Ascending aorta (tissue), 2 donors: ENCODE measurements around the gene IP6K1. TPM values are rescaled to one million over a fixed set of nuclear protein-coding genes. Genes with fewer than 3 reads are reported as not detected.

Source experiments
- DNase-seq, 2 donors: peaks; one replicate each; pipeline ENCODE4 v3.0.0-alpha.2; 2019; ENCODE audit warnings: low spot score in 2 of 2
- H3K27ac ChIP-seq, 2 donors: fragments of 200-600 bp; sonication (generic); one replicate each; pipeline ENCODE4 v1.5.1; 2016 to 2017; ENCODE audit warnings: mild to moderate bottlenecking in 1 of 2
- H3K27me3 ChIP-seq: fragments of 200-600 bp; sonication (generic); one replicate; pipeline ENCODE4 v1.5.1; 2017
- H3K36me3 ChIP-seq, 2 donors: fragments of 200-600 bp; sonication (generic); one replicate each; pipeline ENCODE4 v1.5.1; 2016
- H3K4me1 ChIP-seq, 2 donors: fragments of 200-600 bp; sonication (generic); one replicate each; pipeline ENCODE4 v1.5.1; 2016 to 2017; ENCODE audit warnings: mild to moderate bottlenecking in 1 of 2
- H3K4me3 ChIP-seq, 2 donors: fragments of 200-600 bp; sonication (generic); one replicate each; pipeline ENCODE4 v1.5.1; 2016 to 2017; ENCODE audit warnings: mild to moderate bottlenecking in 1 of 2
- H3K9me3 ChIP-seq, 2 donors: fragments of 200-600 bp; sonication (generic); one replicate each; pipeline ENCODE4 v1.5.1; 2016
- intact Hi-C: fragments of 100-400 bp; cut with DNase I; formaldehyde crosslinking; loops from one replicate; pipeline ENCODE4 v1.15.1; 2023
- total RNA-seq: library from RNA; depleted of rRNA; stranded (reverse); fragments of >200 nt; gene quantifications from one replicate; pipeline ENCODE4 v1.1.0, GENCODE V29; 2016
- TF ChIP-seq, protein P1 (sequence below), 3 experiments: fragments of 200-600 bp in 2 of 3; fragments of 450-650 bp in 1 of 3; sonication (generic) in 2 of 3; IDR thresholded peaks; one replicate each; pipeline ENCODE4 v1.5.1; 2016 to 2019; ENCODE audit warnings: antibody characterized with exemption in 3 of 3, mild to moderate bottlenecking in 1 of 3, moderate library complexity in 1 of 3

Gene IP6K1
- total RNA-seq, 1 donor from 2014 or later = 33.8 TPM

DNA sequence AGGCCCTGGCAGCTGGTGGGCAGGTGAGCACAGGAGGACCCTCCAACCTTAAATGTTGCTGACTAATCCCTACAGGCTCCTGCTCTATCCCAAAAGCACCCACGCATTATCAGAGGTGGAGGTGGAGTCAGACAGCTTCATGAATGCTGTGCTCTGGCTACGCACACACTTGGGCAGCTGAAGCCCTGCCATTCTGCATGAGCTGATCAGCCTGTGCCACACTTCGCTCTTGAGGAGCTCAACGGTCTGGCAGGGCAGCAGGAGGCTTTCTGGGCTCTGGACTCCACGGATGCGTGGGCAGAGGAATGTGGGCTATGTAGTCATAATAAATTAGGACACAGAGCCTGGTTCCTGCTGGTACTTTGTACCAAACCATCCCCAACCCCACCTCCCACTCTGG lies 103.2 kb downstream of the IP6K1 start:
- intact Hi-C loops = no loop called here

DNA sequence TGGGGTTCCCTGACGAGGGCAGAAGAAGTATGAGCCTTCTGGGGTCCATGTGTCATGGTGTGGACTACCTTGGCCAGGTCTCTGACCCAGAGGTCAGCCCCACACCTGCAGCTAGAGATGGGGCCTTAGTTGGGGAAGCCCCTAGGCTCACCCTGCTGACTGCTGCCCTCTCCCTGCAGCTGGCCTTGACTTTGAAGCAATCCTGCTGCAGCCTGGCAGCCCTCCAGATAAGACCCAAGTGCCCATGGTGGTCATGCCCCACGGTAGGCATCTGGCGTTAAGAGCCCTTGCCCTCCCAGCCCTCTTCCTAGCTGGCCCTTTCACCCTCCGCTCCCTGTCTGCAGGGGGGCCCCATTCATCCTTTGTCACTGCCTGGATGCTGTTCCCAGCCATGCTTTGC lies 104.8 kb downstream of the IP6K1 start:
- no peak for DNase-seq
- Histone ChIP-seq H3K9me3 (no peaks in the 10 kb centered on the region), H3K36me3 (peaks cover 65 to 72% of the 10 kb centered on the region in 2 donors), H3K4me1 (peaks cover 0 to 3% of the 10 kb centered on the region in 2 donors), H3K4me3 (no peak overlapping the region), H3K27me3 (no peaks in the 10 kb centered on the region), H3K27ac (no peak overlapping the region)
- intact Hi-C loops = no loop called here
- TF ChIP-seq, protein P1, sequence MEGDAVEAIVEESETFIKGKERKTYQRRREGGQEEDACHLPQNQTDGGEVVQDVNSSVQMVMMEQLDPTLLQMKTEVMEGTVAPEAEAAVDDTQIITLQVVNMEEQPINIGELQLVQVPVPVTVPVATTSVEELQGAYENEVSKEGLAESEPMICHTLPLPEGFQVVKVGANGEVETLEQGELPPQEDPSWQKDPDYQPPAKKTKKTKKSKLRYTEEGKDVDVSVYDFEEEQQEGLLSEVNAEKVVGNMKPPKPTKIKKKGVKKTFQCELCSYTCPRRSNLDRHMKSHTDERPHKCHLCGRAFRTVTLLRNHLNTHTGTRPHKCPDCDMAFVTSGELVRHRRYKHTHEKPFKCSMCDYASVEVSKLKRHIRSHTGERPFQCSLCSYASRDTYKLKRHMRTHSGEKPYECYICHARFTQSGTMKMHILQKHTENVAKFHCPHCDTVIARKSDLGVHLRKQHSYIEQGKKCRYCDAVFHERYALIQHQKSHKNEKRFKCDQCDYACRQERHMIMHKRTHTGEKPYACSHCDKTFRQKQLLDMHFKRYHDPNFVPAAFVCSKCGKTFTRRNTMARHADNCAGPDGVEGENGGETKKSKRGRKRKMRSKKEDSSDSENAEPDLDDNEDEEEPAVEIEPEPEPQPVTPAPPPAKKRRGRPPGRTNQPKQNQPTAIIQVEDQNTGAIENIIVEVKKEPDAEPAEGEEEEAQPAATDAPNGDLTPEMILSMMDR (IDR thresholded peaks at IDR 0.05) = no peak

More for the DNA sequence above, 103.2 kb downstream of the IP6K1 start:
- Histone ChIP-seq H3K27me3 (no peaks in the 10 kb centered on the region), H3K36me3 (peaks cover 51 to 55% of the 10 kb centered on the region in 2 donors), H3K9me3 (no peaks in the 10 kb centered on the region), H3K4me3 (no peak overlapping the region), H3K27ac (no peak overlapping the region), H3K4me1 (peaks cover 0 to 6% of the 10 kb centered on the region in 2 donors)
- TF ChIP-seq, protein P1 (IDR thresholded peaks at IDR 0.05) = no peak
- DNase-seq = no peak

DNA sequence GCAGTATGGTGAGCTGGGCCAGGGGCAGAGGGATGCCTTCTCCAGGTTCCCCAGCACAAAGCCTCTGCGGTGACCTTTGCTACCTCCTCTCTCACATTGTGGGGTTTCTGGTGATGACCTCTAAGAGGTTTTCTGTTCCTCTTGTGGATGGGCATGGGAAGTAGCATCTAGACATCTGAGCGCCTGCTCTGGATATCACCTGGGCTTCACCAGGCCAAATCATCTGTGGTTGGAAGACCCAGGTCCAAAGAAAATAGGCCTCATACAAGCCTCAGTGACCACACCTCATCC lies 105.2 kb downstream of the IP6K1 start:
- Histone ChIP-seq H3K36me3 (peaks cover 68 to 75% of the 10 kb centered on the region in 2 donors), H3K27me3 (no peaks in the 10 kb centered on the region), H3K27ac (no peak overlapping the region), H3K4me1 (peaks cover 0 to under 1% of the 10 kb centered on the region in 2 donors), H3K9me3 (no peaks in the 10 kb centered on the region), H3K4me3 (no peak overlapping the region)
- TF ChIP-seq, protein P1 (IDR thresholded peaks at IDR 0.05) = no peak
- intact Hi-C loops = no loop called here
- no peak for DNase-seq

DNA sequence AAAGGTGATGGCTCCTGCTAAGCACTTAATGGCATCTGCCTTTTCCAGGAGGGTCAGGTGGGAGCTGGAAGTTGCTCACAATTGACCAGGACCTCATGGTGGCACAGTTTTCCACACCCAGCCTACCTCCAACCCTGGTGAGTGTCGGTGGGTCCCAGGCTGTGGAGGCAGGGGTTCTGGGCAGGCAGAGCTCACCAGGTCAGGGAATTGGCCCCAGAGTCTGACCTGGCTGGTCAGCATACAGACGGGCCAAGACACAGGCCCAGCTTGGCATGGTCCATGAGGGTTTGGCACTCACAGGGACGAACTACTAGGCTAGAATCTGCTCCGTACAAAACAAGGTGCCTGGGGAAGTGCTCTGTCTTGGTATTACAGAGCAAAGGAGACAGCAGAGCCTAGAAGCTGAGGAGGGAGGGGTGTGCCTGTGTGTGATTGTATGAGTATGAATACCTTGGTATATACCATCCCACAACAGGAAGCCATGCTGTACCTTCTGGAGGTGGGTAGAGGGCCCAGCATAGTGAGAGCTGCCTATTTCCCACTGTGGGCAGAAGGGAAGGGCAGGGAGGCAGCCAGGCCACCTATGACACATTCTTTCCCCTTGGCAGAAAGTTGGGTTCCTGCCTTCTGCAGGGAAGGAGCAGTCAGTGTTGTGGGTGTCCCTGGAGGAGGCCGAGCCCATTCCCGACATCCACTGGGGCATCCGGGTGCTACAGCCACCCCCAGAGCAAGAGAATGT lies 105.7 kb downstream of the IP6K1 start:
- Histone ChIP-seq H3K4me1 (peaks cover 0 to under 1% of the 10 kb centered on the region in 2 donors), H3K9me3 (no peaks in the 10 kb centered on the region), H3K27me3 (no peaks in the 10 kb centered on the region), H3K4me3 (no peak overlapping the region), H3K27ac (no peak overlapping the region), H3K36me3 (peaks cover 72 to 80% of the 10 kb centered on the region in 2 donors)
- intact Hi-C loops = no loop called here
- DNase-seq = no peak
- TF ChIP-seq, protein P1 (IDR thresholded peaks at IDR 0.05) = no peak

DNA sequence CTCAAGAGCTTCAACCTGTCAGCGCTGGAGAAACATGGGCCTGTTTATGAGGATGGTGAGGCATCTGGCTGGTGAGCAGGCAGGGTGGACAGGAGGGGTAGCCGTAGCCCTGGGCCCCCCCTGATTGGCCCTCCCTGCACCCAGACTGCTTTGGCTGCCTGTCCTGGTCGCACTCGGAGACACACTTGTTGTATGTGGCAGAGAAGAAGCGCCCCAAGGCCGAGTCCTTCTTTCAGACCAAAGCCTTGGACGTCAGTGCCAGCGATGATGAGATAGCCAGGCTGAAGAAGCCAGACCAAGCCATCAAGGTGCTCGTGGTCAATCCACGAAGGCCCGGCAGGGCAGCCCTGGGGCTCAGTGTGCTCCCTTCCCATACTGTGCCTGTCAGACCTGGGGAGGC lies 110.4 kb downstream of the IP6K1 start:
- TF ChIP-seq, protein P1 (IDR thresholded peaks at IDR 0.05) = no peak
- Histone ChIP-seq H3K9me3 (no peaks in the 10 kb centered on the region), H3K36me3 (peaks cover 46 to 55% of the 10 kb centered on the region in 2 donors), H3K27me3 (no peaks in the 10 kb centered on the region), H3K4me3 (no peak overlapping the region), H3K4me1 (peaks cover 0 to 17% of the 10 kb centered on the region in 2 donors), H3K27ac (no peak overlapping the region)
- no peak for DNase-seq
- intact Hi-C loops = no loop called here
